Activated CD8-positive, alpha-beta memory T cell treated with anti-CD3 and anti-CD28 coated beads, Interleukin-2, amount 50 U/mL, for 4 hours (primary cell): ENCODE data around the gene SACS.
"Not testable (repeated sequence)": the region's sequence is repeated elsewhere in the genome, so short reads cannot be mapped to it uniquely, and the experiment has no call there.

Experiments used
- DNase-seq: peaks from one replicate; pipeline ENCODE4 v3.0.0-alpha.2; 2020

Gene SACS

DNA sequence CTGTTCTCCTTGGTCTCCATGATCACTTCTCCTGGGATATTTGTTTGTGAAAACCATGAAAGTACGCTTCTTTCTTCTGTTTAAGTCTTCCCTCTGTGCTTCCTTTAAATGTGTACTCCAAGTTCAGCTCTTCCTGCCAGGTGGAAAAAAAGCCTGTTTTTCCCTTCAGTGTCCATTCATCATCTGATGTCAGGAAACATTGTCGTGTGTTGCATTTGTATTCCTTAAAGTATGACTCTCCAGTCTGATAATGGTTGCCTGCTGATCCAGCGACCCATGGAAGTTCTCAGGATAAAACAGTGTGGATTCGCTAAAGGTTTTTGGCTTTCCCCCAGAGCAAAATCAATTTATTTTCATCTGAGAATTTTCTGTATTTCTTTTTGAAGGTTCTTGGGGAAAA lies 22.3 kb downstream of the SACS start:
- DNase-seq = no peak

DNA sequence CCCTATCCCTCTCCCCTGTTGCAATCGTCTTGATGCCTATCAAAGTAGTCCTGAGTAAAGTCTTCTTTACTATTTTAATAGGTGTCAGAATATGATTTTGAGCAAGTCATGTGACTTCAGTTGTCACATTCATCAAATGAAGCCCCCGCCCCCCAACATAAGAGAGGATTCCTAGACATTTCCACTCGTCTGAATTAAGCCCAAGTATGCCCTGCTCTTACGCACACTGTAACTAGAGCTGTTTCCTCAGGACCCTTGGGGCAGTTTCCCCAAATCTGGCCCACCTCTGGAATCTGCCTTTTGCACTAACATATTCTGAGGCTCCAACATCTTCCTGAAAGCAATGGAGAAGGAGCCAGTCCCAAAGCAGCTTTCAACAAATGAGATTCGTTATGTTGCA lies 25.5 kb downstream of the SACS start:
- no peak for DNase-seq

DNA sequence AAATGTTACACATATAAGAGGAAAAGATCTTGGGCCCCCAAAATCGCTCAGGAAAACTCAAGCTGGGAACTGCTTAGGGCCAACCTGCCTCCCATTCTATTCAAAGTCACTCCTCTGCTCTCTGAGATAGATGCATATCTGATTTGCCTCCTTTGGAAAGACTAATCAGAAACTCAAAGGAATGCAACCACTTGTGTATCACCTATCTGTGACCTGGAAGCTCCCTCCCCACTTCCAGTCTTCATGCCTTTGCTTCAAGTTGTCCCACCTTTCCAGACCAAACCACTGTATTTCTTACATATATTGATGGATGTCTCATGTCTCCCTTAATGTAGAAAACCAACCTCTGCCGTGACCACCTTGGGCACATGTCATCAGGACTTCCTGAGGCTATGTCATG lies 32.3 kb downstream of the SACS start:
- not testable (repeated sequence) for DNase-seq

DNA sequence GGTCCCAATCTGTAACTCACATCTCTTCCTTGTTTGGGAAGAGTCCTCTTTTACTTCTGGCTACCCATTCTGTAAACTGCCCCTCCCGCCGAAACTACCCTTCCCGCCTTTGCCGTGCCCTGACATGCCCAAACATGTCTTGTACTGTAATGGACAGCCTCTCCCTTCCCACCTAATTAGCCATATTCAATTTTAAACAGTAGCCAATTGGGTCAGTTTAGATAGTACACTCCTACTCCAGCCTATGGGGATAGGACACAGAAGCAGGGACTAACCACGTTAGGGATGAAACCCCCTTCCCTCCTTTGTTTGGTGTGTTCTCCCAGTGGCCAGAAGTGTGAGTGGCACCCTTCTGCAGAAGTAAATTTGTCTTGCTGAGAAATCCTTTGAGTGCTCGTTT lies 34.2 kb downstream of the SACS start:
- DNase-seq = no peak

DNA sequence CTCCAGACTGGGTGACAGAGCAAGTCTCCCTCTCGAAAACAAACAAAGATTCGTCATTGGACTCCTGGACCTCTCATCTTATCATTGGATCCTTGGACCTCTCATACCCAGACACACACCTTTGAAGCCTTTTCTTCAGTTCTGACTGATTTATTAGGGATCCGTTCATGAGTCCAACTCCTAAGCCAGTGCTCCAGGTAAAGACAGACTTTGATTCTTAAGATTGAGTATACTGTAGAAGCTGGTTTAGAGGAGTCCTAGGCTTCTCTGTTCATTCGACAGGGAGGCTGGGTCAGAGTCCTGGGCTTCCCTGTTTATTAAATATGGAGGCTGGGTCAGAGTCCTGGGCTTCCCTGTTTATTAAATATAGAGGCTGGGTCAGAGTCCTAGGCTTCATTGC lies 38.7 kb downstream of the SACS start:
- no peak for DNase-seq

DNA sequence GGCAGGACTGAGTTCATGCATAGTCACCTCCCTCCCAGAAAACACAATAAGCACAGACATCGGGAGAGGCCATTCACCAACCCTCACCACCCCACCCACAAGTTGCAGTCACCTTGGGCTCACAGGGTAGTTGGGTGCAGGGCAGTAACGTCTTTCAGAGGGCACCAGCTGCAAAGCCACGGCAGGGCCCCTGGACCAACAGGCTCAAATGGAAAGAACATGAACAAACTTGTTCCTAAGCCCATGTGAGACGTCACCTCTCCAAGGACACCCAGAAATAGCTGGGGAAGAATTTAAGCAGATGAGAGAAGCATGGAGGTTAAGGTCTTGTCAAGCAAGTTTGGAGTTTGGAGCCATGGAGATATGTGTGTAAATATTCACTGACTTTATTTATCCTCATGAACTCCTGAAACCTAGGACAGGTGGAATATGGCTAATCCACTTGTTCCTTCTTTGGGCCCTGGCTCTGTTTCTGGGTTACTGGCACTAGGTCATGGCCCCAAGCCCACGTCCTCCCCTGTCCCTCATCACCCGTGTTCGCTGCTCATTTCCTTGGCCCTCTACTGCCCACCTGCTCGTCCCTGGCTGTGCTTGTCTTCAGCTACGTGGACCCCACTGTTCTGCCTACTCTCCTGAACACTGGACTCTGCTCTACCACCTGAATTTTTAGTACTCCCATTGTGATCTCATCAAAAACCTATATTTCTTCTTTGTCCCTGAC lies 40.4 kb downstream of the SACS start:
- DNase-seq = no peak

DNA sequence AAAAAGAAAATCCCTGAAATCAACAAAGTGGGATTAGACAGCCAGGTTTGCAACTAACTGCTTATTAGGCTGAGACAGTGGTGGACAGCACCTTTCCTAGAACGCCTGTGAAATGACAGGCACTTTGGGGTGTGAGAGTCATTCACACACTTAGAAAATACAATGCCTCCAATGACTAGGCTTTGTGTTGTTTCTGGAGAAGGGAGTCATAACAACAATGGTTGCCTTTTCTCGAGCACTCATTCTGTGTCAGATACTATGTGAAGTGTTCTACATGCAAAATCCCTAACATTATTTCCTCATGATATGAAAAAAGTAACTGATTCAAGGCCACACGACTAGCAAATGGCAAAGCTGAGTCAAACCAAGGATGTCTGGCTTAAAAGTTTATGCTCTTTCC lies 41.2 kb downstream of the SACS start:
- no peak for DNase-seq

DNA sequence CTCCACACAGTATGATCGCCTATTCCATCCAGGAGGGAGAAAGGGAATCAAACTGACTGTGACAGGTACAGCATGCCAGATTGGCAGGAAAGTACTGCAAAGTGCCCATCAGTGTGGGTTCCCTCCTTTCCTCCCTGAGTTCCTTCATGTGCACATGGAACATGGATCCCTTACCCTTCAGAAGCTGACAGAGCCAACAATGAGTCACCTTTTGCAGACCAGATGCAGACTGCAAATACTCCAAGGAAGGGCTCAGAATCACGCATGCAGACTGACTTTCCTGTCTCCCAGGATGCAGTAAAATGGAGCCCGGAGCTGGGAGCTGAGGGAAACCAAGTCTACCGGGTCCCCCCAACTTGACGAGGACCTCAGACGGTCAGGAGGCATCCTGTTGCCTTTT lies 41.8 kb downstream of the SACS start:
- DNase-seq = no peak

DNA sequence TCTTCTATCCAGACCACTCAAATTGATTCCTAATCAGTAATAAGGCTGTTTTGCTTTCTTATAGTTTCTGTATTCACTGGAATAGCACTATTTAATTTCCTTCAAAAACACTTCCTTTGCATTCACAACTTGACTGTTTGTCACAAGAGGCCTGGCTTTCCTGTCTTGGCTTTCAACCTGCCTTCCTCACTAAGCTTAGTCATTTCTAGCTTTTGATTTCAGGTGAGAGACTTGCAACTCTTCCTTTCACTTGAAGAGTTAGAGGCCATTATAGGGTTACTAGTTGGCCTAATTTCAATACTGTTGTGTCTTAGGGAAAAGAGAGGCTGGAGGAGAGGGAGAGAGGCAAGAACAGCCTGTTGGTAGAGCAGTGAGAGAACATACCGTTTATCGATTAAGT lies 47.0 kb downstream of the SACS start:
- DNase-seq = no peak

DNA sequence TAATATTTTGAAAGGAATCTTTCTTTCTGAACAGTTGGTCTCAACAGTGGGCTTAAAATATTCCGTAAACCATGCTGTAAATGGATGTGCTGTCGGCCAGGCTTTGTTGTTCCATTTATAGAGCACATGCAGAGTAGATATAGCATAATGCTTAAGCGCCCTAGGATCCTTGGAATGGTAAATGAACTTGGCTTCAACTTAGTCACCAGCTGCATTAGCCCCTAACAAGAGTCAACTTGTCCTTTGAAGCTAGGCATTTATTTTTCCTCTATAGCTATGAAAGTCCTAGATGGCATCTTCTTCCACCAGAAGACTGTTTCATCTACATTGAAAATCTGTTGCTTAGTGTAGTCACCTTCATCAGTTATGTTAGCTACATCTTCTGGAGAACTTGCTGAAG lies 47.6 kb downstream of the SACS start:
- no peak for DNase-seq

DNA sequence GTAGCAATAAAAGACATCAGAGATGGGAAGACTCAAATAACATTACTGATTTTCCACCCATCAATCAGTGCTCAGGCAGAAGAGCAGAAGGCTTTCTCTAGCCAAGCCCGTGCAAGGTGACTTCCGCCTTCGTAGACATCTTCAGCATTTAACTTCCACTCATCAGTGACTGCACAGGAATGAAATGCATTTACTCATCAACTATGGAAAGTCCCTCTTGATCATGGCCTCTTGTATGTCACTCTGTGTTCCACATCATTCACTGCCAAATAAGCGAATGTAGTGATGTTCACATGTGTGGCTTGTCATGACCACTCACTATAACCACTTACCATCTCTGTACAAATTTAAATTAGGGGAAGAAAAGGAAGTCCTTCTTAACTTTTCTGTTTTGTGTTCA lies 49.4 kb downstream of the SACS start:
- no peak for DNase-seq

DNA sequence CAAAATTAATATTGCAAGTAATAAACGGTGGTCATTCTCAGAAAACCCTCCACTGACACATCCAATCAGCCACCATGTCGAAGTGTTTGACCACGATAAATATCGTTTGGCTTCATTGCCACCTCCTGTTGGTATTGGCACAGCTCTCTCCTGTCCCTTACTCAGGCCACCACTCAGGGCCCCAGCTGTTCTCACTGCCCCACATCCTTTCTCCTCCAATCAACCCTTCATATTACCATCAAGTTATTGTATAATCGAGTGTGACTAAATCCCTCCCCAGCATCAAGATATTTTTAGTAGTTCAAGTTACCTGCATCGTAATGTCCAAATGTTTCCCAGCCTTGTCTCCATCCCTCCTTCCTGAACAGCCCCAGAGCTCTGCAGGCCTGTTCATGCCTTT lies 50.4 kb downstream of the SACS start:
- DNase-seq = no peak

DNA sequence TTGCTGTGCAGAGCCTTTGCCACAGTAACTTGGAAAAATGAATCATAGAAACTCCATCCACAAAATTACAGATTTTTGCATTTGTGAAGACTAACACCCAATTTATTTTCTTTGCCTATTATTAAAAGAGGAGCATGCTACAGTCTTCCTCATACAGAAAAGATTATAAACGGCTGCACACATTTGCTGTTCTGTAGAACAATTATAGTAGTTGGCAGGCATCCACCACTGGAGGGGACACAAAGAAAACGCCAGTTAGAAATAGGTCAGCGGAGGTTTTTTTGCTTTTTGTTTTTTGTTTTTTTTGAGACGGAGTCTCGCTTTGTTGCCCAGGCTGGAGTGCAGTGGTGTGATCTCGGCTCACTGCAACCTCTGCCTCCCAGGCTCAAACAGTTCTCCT lies 51.6 kb downstream of the SACS start:
- DNase-seq = no peak

DNA sequence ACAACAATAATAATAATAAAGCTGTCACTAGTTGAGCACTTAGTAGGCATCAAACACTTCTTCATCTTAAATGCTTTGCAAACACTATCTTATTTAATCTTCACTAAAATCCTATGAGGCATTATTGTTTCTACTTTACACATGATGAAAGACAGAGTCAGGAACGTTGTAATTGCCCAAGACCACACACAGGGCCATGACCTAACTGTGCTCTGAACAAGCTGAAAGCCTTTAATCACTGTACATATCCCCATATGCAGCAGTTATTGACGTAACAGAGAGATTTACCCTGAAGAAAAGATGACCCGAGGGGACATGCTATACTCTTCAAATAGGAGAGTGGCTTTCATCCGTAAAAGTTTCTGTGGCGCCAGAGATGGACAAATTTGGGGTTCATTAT lies 53.0 kb downstream of the SACS start:
- DNase-seq = no peak

DNA sequence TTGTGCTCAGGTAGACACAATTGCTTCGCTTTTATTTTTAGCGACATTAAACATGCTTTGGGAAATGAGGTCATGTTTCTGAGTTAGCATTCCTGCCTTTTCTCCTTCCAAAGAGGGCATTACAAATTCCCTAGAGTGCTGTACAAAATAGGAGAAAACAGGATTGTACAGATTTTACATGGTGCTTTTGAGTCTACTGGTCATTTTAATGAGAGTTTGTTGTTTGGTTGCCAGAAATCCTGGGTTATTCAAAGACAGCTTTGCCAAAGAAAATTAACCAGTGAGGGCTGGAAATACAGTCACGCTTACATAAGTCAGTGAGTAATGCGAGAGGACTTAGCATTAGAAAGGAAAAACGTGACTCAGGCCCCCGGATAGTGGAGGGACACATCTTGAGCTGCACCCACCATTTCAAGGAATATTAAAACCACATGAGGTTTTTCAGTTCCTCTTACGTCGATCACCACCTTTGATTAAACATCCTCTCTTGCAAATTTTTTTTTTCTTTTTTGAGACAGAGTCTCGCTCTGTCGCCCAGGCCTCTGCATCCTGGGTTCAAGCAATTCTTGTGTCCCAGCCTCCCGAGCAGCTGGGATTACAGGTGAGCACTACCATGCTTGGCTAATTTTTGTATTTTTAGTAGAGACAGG lies 55.4 kb downstream of the SACS start:
- peak; percentile 63 for DNase-seq

DNA sequence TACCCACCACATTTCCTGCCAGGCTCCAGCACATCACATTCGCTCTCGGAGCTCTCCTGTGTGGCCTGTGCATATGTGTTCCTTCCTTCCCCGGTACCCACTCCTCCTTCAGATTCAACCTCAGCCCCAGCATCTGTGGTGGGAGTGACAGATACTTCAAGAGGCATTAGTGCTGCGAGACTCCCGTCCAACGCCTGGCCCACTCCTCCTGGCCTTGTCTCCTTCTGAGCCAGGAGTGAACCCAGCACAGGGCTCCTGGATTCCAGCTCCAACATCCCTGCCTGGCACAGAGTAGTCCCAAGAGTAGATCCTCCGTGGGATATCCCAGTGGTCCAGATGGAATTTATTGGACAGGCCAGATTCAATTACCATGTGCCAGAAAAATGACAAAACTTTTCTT lies 55.9 kb downstream of the SACS start:
- DNase-seq = no peak

DNA sequence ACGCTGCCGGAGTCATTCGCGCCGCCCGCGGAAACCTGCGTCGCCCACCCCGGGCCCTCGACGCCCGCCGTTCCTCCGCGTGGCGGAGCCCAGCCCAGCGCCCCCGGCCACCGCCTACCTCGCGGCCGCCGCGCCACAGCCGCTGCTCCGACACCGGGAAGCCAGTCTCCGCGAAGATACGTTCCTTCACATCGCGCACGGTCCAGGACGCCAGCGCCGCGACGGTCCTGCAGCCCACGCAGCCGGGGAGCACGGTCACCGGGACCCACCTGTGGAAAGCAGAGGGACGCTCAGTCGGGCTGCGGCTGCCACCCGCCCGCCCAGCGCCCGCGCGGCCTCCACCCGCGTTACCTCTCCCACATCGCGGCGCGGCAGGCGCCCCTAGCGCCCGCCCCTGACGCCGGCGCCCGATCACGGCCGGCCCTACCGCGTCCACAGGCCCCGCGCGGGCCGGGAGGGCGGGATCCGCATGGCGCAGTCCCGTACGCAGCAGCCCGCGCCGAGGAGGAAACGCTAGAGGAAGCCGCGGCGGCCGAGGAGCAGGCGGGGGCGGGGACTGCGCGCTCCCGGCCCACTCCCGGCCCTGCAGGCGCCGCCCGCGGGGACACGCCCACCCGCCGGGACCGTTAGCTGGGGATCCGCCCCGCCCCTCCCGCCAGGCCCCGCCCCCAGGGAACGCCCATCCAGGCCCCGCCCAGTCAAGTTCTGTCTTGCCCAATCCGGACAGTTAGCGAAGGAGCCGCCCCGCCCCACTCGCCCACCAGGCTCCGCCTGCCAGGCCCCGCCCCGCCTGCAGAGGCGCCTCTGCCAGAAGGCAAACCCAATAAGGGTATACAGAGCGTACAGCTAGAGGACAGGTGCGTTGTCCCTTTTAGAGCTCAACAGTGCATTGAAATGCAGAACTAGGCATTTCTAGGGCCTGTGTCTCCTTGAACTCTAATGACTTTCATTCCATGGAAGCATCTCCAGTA lies 58.2 kb downstream of the SACS start:
- peak; percentile 98 for DNase-seq

DNA sequence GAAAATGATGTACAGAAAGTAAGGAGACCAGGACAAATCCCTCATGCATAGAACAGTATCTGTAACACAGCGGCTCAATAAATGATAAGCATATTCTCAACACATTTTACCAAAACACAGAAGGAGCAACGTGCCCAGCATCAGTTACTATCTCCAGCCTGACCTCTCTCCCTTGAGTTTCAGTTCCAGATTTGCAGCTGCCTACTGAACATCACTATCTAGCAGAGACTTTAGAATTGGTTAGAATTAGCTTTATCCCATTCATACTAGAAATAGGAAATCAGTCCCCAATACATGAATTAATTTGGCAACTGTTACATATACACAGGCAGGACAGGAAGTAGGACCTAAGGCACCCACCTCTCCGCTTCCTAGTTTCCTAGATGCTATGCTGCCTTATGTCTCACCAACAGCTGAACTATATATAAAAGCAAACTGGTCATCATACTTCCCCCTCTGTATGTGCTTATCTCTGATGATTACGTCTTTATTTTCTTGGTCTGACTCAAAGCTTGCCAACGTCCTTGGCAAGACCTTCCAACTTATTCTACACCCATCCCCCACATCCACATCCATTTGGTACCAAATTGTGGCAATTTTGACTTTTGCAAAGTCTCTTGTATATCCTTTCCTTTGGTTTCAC lies 61.1 kb downstream of the SACS start:
- no peak for DNase-seq

DNA sequence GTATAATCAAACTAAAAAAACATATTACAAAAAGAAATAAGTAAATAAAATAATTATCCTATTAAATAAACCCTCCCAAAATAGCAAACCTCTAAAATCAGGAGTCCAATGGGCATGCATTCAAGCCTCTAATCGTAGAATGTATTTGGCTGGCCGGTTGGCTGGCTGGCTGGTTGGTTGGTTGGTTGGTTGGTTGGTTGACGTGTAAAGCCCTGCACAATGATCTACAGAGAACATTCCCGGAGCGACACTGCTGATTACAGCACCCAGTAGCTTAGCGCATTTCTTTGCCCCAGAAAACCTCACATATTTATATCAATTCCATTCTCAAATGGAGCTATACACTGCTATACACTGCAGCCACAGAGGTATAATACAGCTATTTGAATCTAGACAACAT lies 65.6 kb downstream of the SACS start:
- no peak for DNase-seq

DNA sequence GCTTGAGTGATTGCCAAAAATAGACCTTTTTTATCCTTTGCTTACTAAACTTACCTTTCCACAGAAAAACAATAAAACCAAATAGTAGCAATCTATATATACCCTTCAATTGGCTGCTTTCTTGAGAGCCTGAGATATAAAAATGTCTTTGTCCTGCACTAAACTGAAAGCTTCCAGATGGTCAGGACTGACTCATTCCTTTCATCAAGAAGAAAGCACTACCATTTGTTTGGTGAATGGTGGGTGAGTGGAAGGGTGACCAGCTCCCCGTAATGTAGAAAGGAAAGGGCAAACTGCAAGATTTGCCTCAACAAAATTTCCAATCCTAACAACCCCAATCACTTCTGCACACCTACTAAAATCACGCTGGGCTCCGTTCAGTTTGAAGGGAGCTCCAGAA lies 67.8 kb downstream of the SACS start:
- no peak for DNase-seq

DNA sequence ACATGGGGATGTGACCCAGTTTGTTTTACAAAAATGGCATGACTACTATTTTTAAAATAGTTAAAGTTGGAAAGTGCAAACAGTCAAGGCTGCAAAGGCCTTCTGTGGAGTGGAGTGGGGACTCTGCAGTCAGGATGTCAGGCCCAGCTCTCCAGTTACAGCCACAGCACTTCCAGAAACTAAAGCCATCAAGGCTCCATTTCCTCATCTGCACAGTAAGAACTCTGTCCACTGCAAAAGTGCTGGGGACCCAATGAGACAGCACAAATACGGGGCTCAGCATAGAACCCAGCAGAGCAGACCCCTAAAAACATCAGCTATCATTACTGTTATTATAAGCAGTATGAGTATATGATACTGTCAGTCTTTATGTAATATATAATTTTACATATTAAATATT lies 73.6 kb downstream of the SACS start:
- no peak for DNase-seq

DNA sequence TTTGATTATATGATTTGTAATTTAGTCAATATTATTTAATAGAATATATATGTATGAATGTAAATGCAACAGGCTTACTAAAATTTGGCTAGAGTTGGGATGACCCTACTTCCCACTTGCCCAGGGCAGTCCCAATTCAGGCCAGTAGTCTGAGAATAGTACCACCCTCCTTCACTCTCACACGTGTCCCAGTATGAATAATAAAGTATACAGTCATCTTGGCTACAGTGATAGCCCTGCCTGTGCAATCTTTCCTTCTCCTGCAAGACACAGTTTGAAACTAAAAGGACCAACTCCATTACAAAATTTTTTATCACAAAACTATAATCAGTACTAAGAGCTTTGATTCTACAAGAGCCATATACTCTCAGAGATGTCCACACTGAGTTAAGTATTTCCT lies 76.2 kb downstream of the SACS start:
- no peak for DNase-seq

DNA sequence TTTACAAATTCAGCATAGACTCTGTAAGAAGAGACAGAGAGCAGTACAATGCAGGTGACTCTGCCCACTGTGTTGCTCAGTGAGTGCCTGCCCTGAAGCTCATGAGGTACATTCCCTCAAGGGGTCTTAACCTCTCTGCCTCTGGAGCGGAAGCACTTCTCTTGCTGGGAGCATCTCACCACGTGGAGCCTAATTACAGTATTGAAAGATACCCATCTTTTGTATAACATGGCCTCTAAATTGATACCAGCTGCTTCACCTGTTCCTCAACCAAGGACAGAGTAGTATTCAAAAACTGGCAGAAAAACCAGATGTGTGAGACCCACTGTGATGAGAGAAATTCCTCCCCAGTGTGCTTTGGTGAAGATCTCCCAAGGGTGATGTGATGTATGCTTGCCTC lies 77.1 kb downstream of the SACS start:
- DNase-seq = no peak
